ENCODE data around the gene NMBR. TPM values are rescaled to one million over a fixed set of nuclear protein-coding genes. Genes with fewer than 3 reads are reported as not detected.
"Not testable (repeated sequence)": the region's sequence is repeated elsewhere in the genome, so short reads cannot be mapped to it uniquely, and the experiment has no call there.

The NMBR gene
- total RNA-seq, 1 experiment from 2014 or later: not detected

DNA sequence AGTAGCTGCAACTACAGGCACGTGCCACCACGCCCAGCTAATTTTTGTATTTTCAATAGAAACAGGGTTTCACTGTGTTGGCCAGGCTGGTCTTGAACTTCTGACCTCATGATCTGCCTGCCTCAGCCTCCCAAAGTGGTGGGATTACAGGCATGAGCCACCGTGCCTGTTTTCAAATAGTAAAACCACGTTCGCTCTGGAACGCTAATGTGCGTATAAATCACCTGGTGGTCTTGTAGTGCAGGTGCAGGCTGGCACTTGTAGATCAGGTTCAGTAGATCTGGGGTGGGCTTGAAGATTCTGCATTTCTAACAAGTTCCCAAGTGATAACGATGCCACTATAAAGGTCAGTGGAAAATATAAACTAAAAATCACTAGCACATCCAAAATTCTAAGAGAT lies 41.4 kb upstream of the NMBR start:
- CTCF ChIA-PET; H3K27ac ChIP-seq (ENCODE audit: low read depth, low read length); H3K9me2 ChIP-seq (ENCODE audit: insufficient read depth); H3K36me3 ChIP-seq (ENCODE audit: control insufficient read depth in 1 of 2, insufficient read depth in 2 of 2, low read length in 2 of 2); H3K4me3 ChIP-seq (replicated peaks in 1 of 2; ENCODE audit: low read depth in 1 of 2, low read length in 2 of 2); H3K9me3 ChIP-seq (ENCODE audit: control insufficient read depth in 1 of 2, insufficient read depth in 1 of 2, low read depth in 1 of 2, low read length in 2 of 2); DNase-seq (ENCODE audit: low read depth, low spot score); H4K20me1 ChIP-seq (ENCODE audit: insufficient read depth); H3K4me2 ChIP-seq (ENCODE audit: low read length); H3K9ac ChIP-seq (ENCODE audit: low read length); H3K27me3 ChIP-seq (ENCODE audit: insufficient read depth, low read length); H3K4me1 ChIP-seq (ENCODE audit: control insufficient read depth in 1 of 2, insufficient read depth in 2 of 2, low read length in 2 of 2); H2AFZ ChIP-seq (ENCODE audit: low read depth, low read length, poor library complexity, severe bottlenecking); BruUV-seq (replicated peaks); intact Hi-C loops (cut with micrococcal nuclease): not testable (repeated sequence)
- H3K79me2 ChIP-seq (ENCODE audit: insufficient read depth, low read length): peaks cover 30% of the 10 kb centered on the region
- POLR2A ChIA-PET: interaction anchor here (0.6 kb wide), 1 partner anchor 172 kb away, joined by 4 read pairs; no protein-coding TSS in a partner anchor
- TF ChIP-seq CTCF (IDR thresholded peaks at IDR 0.05 in 2 of 3, conservative IDR thresholded peaks at IDR 0.05 in 1 of 3; ENCODE audit: borderline replicate concordance in 1 of 3, insufficient read depth in 1 of 3, low read depth in 2 of 3, low read length in 2 of 3): peak in 2 of 3 experiments; percentile 49 to 50; a peak in 4 of 6 replicates
- peak; percentile 63; the same call in 1 of the 2 replicates for ATAC-seq
- RAD21 ChIA-PET (ENCODE audit: low non-redundant PET in 1 of 2, low total read pairs in 2 of 2, uncharacterized antibody in 2 of 2, unreplicated experiment in 2 of 2): interaction anchor here in 1 of 2 experiments (0.6 kb wide), 1 partner anchor 29 kb away, joined by 8 read pairs; no protein-coding TSS in a partner anchor

- Histone ChIP-seq H3K4me3 (replicated peaks in 1 of 2; ENCODE audit: low read depth in 1 of 2, low read length in 2 of 2) (no peak overlapping the region), H3K27ac (ENCODE audit: low read depth, low read length) (no peak overlapping the region), H2AFZ (ENCODE audit: low read depth, low read length, poor library complexity, severe bottlenecking) (no peak overlapping the region), H3K9me2 (ENCODE audit: insufficient read depth) (no peaks in the 10 kb centered on the region), H3K4me2 (ENCODE audit: low read length) (no peak overlapping the region), H3K9me3 (ENCODE audit: control insufficient read depth in 1 of 2, insufficient read depth in 1 of 2, low read depth in 1 of 2, low read length in 2 of 2) (no peaks in the 10 kb centered on the region), H3K36me3 (ENCODE audit: control insufficient read depth in 1 of 2, insufficient read depth in 2 of 2, low read length in 2 of 2) (peaks cover 2 to 6% of the 10 kb centered on the region in 2 experiments; a peak in 1 of 4 replicates), H4K20me1 (ENCODE audit: insufficient read depth) (peaks cover 4% of the 10 kb centered on the region; the same call in 1 of the 2 replicates), H3K79me2 (ENCODE audit: insufficient read depth, low read length) (peaks cover 20% of the 10 kb centered on the region), H3K27me3 (ENCODE audit: insufficient read depth, low read length) (no peaks in the 10 kb centered on the region), H3K4me1 (ENCODE audit: control insufficient read depth in 1 of 2, insufficient read depth in 2 of 2, low read length in 2 of 2) (no peaks in the 10 kb centered on the region), H3K9ac (ENCODE audit: low read length) (no peak overlapping the region)
- intact Hi-C loops (cut with micrococcal nuclease): no loop called here
- ChIA-PET RAD21 (ENCODE audit: low non-redundant PET in 1 of 2, low total read pairs in 2 of 2, uncharacterized antibody in 2 of 2, unreplicated experiment in 2 of 2) (no interaction called here), POLR2A (no interaction called here), CTCF (interaction anchor here (1.2 kb wide), 1 partner anchor 31 kb away, joined by 3 read pairs; no protein-coding TSS in a partner anchor)
- no TSS peak for BruUV-seq (replicated peaks)
- ATAC-seq (no peak), DNase-seq (ENCODE audit: low read depth, low spot score) (no peak)
- no peak for TF ChIP-seq ZNF274 (IDR thresholded peaks at IDR 0.05; ENCODE audit: low read depth, low read length)
- TF ChIP-seq EGR1 (IDR thresholded peaks at IDR 0.05; ENCODE audit: low read depth): no peak
- no peak for TF ChIP-seq CTCF (IDR thresholded peaks at IDR 0.05 in 2 of 3, conservative IDR thresholded peaks at IDR 0.05 in 1 of 3; ENCODE audit: borderline replicate concordance in 1 of 3, insufficient read depth in 1 of 3, low read depth in 2 of 3, low read length in 2 of 3)
- TF ChIP-seq TCF7L2 (IDR thresholded peaks at IDR 0.05; ENCODE audit: borderline replicate concordance, extremely low read depth, insufficient read depth, insufficient read length): no peak
- no peak for TF ChIP-seq POLR2AphosphoS5 (IDR thresholded peaks at IDR 0.05; ENCODE audit: low read depth, low read length)
- no peak for TF ChIP-seq SP1 (IDR thresholded peaks at IDR 0.05; ENCODE audit: low read depth)
- TF ChIP-seq SRF (IDR thresholded peaks at IDR 0.05; ENCODE audit: low read depth): no peak
- no peak for TF ChIP-seq EZH2 (IDR thresholded peaks at IDR 0.05)
- TF ChIP-seq ELF1 (IDR thresholded peaks at IDR 0.05; ENCODE audit: borderline replicate concordance, low read depth): no peak
- TF ChIP-seq CEBPB (IDR thresholded peaks at IDR 0.05; ENCODE audit: low read depth): no peak
- no peak for TF ChIP-seq SIN3A (IDR thresholded peaks at IDR 0.05; ENCODE audit: low read depth)
- TF ChIP-seq, protein P1, sequence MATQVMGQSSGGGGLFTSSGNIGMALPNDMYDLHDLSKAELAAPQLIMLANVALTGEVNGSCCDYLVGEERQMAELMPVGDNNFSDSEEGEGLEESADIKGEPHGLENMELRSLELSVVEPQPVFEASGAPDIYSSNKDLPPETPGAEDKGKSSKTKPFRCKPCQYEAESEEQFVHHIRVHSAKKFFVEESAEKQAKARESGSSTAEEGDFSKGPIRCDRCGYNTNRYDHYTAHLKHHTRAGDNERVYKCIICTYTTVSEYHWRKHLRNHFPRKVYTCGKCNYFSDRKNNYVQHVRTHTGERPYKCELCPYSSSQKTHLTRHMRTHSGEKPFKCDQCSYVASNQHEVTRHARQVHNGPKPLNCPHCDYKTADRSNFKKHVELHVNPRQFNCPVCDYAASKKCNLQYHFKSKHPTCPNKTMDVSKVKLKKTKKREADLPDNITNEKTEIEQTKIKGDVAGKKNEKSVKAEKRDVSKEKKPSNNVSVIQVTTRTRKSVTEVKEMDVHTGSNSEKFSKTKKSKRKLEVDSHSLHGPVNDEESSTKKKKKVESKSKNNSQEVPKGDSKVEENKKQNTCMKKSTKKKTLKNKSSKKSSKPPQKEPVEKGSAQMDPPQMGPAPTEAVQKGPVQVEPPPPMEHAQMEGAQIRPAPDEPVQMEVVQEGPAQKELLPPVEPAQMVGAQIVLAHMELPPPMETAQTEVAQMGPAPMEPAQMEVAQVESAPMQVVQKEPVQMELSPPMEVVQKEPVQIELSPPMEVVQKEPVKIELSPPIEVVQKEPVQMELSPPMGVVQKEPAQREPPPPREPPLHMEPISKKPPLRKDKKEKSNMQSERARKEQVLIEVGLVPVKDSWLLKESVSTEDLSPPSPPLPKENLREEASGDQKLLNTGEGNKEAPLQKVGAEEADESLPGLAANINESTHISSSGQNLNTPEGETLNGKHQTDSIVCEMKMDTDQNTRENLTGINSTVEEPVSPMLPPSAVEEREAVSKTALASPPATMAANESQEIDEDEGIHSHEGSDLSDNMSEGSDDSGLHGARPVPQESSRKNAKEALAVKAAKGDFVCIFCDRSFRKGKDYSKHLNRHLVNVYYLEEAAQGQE (IDR thresholded peaks at IDR 0.05; ENCODE audit: low read depth): no peak
These were observed 40.3 kb upstream of the NMBR start for GRCh38 chr6:142187209-142187608.

All from HCT116 (cell line).